ENCODE measurements around the gene DUSP15.

- TF ChIP-seq POLR2A (IDR thresholded peaks at IDR 0.05), result no peak
- no peak for TF ChIP-seq CTCF (IDR thresholded peaks at IDR 0.05)
Observed at GRCh38 chr20:31872406-31872805, 2.1 kb upstream of the DUSP15 start.

Data from adrenal gland (tissue), 5 donors.